Body of pancreas (tissue), 4 donors: ENCODE data around the gene PDE9A. TPM values are rescaled to one million over a fixed set of nuclear protein-coding genes. Genes with fewer than 3 reads are reported as not detected.

Source experiments
- ATAC-seq: fragments of 150-250 bp; one replicate; pipeline ENCODE4 v1.9.1; 2016
- DNase-seq, 4 donors: peaks; one replicate each; pipeline ENCODE4 v3.0.0-alpha.2; 2019
- H3K27ac ChIP-seq, 4 donors: fragments of 200-600 bp; sonication (generic); 1 replicate in 3 of 4; 2 replicates in 1 of 4; pipeline versions ENCODE4 v1.5.1 to v1.6.1; 2016 to 2019; ENCODE audit warnings: mild to moderate bottlenecking in 1 of 4, mixed read lengths in 1 of 4, moderate library complexity in 1 of 4
- H3K27me3 ChIP-seq, 2 donors: fragments of 200-600 bp; sonication (generic); one replicate each; pipeline ENCODE4 v1.6.0; 2016; ENCODE audit warnings: mild to moderate bottlenecking in 1 of 2
- H3K36me3 ChIP-seq, 2 donors: fragments of 200-600 bp; sonication (generic); replicated peaks in 1 of 2; 2 replicates each; pipeline ENCODE4 v1.5.1; 2016; ENCODE audit warnings: low read depth in 2 of 2; ENCODE audit not compliant: insufficient read depth in 1 of 2
- H3K4me1 ChIP-seq: fragments of 200-600 bp; sonication (generic); one replicate; pipeline ENCODE4 v1.6.0; 2016
- H3K4me3 ChIP-seq, 2 donors: fragments of 200-600 bp; sonication (generic); 1 replicate in 1 of 2; 2 replicates in 1 of 2; pipeline ENCODE4 v1.5.1; 2016 to 2019
- H3K9me3 ChIP-seq, 3 donors: fragments of 200-600 bp; sonication (generic); 1 replicate in 2 of 3; 2 replicates in 1 of 3; pipeline ENCODE4 v1.5.1; 2016
- POLR2A ChIP-seq, 3 donors: fragments of 450-650 bp; IDR thresholded peaks; one replicate each; pipeline ENCODE4 v1.6.1; 2016; ENCODE audit warnings: antibody characterized with exemption in 3 of 3, mild to moderate bottlenecking in 2 of 3
- WGBS, 2 donors: methylation state at CpG; one replicate each; pipeline ENCODE4 v1.1.5; 2017; 5-methylcytosine and 5-hydroxymethylcytosine counted together
- intact Hi-C: fragments of 100-400 bp; cut with DNase I; formaldehyde crosslinking; loops from one replicate; pipeline ENCODE4 v1.15.1; 2023
- total RNA-seq, 2 donors: library from RNA; depleted of rRNA; stranded (reverse); fragments of >200 nt; gene quantifications; one replicate each; pipeline ENCODE4 v1.1.0, GENCODE V29; 2016
- TF ChIP-seq, protein P1 (sequence below), 7 experiments: fragments of 450-650 bp in 4 of 7; fragments of 200-600 bp in 3 of 7; sonication (generic) in 3 of 7; IDR thresholded peaks; one replicate each; pipeline ENCODE4 v1.5.1; 2016 to 2019; ENCODE audit warnings: antibody characterized with exemption in 7 of 7

The PDE9A gene
- total RNA-seq, 2 donors from 2014 or later = 5.2 to 7.9 TPM

DNA sequence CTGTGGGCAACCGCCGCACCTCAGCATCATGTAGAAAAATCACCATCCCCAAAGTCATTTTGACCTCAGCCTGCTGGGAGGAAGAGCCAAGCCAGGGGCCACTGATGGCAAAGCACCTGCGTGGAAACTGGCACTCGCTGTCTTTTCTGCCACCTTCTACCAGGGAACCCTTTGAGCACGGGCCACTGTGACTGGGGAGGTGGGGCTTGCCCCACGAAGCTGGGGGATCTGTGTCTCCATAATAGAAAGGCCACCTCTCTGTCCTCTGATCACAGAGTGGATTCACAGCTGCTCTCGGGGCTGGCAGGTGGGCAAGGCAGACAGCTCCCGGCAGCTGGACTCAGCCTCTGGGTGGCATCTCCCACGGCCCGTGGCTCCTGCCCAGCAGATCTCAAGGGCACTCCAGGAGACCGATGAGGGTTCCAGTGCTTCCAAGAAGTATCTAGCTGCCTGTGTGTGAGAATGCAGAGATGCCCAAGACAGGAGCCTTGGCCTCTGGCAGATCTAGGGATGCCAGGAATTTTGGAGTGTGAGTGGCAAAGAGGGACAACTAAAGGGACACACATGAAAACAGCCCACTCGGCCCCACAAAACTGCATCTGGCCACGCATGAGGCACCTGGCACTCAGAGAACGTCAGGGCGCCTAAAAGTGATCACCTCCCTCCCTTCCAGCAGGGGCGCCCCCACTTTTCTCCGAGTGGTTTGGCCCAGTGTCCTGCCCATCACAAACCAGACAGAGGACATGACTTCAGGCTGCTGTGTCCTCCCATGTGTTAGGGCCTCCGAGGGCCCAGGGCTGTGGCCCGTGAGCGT lies 102.6 kb downstream of the PDE9A start:
- H3K4me3 ChIP-seq = no peak overlapping the region
- no peak overlapping the region for H3K27ac ChIP-seq
- no peaks in the 10 kb centered on the region for H3K36me3 ChIP-seq
- ATAC-seq = no peak
- TF ChIP-seq POLR2A (IDR thresholded peaks at IDR 0.05) = no peak
- TF ChIP-seq, protein P1, sequence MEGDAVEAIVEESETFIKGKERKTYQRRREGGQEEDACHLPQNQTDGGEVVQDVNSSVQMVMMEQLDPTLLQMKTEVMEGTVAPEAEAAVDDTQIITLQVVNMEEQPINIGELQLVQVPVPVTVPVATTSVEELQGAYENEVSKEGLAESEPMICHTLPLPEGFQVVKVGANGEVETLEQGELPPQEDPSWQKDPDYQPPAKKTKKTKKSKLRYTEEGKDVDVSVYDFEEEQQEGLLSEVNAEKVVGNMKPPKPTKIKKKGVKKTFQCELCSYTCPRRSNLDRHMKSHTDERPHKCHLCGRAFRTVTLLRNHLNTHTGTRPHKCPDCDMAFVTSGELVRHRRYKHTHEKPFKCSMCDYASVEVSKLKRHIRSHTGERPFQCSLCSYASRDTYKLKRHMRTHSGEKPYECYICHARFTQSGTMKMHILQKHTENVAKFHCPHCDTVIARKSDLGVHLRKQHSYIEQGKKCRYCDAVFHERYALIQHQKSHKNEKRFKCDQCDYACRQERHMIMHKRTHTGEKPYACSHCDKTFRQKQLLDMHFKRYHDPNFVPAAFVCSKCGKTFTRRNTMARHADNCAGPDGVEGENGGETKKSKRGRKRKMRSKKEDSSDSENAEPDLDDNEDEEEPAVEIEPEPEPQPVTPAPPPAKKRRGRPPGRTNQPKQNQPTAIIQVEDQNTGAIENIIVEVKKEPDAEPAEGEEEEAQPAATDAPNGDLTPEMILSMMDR (IDR thresholded peaks at IDR 0.05) = no peak
- no peaks in the 10 kb centered on the region for H3K9me3 ChIP-seq
- intact Hi-C loops = no loop called here
- 60 to 83% methylated on average over 6 to 17 of the region's 20 CpGs for WGBS, 2 donors
- no peaks in the 10 kb centered on the region for H3K27me3 ChIP-seq
- no peak for DNase-seq
- peaks cover 6% of the 10 kb centered on the region for H3K4me1 ChIP-seq

- no peaks in the 10 kb centered on the region for H3K36me3 ChIP-seq
- 77 to 100% methylated on average over 1 to 23 of the region's 24 CpGs for WGBS, 2 donors
Measured at GRCh38 chr21:42756580-42757250, 103.3 kb downstream of the PDE9A start.

DNA sequence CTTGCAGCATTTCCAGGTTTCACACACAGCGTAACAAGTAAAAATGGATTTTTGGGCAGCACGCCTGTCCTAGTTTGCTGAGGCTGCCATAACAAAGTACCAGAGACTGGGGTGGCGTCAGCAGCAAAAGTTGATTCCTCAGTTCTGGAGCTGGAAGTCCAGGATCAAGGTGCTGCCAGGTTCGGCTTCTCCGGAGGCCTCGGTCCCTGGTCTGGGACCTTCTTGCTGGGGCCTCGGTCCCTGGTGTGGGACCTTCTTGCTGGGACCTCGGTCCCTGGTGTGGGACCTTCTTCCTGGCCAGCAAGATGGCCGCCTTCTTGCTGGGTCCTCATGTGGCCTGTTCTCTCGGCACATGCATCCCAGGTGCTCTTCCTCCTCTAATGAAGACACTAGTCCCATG lies 104.0 kb downstream of the PDE9A start:
- 94 to 98% methylated on average over 6 of the region's 10 CpGs for WGBS, 2 donors
- TF ChIP-seq POLR2A (IDR thresholded peaks at IDR 0.05) = no peak
- TF ChIP-seq, protein P1 (IDR thresholded peaks at IDR 0.05) = no peak
- no peak for ATAC-seq
- no peaks in the 10 kb centered on the region for H3K36me3 ChIP-seq
- H3K9me3 ChIP-seq = no peaks in the 10 kb centered on the region
- no peak overlapping the region for H3K4me3 ChIP-seq
- no peak for DNase-seq
- H3K27me3 ChIP-seq = no peaks in the 10 kb centered on the region
- intact Hi-C loops = no loop called here
- peaks cover 10% of the 10 kb centered on the region for H3K4me1 ChIP-seq
- H3K27ac ChIP-seq = no peak overlapping the region

More at GRCh38 chr21:42756580-42757250, 103.3 kb downstream of the PDE9A start:
- H3K27me3 ChIP-seq = no peaks in the 10 kb centered on the region
- ATAC-seq = no peak
- no peak overlapping the region for H3K4me3 ChIP-seq
- H3K4me1 ChIP-seq = peaks cover 10% of the 10 kb centered on the region
- intact Hi-C loops = no loop called here
- H3K9me3 ChIP-seq = no peaks in the 10 kb centered on the region
- TF ChIP-seq, protein P1 (IDR thresholded peaks at IDR 0.05) = no peak
- no peak for TF ChIP-seq POLR2A (IDR thresholded peaks at IDR 0.05)
- no peak overlapping the region for H3K27ac ChIP-seq
- no peak for DNase-seq

- TF ChIP-seq, protein P1 (IDR thresholded peaks at IDR 0.05) = no peak
- no peak for TF ChIP-seq POLR2A (IDR thresholded peaks at IDR 0.05)
- Histone ChIP-seq H3K36me3 (no peaks in the 10 kb centered on the region), H3K27ac (no peak overlapping the region), H3K27me3 (no peaks in the 10 kb centered on the region), H3K9me3 (no peaks in the 10 kb centered on the region), H3K4me3 (no peak overlapping the region), H3K4me1 (peaks cover 10% of the 10 kb centered on the region)
- no peak for ATAC-seq
- WGBS, 2 donors = 73 to 82% methylated on average over 17 of the region's 17 CpGs
- DNase-seq = no peak
- intact Hi-C loops = no loop called here
Measured at GRCh38 chr21:42757826-42758655, 104.6 kb downstream of the PDE9A start.
